Progenitor cell of endocrine pancreas (in vitro differentiated cells): ENCODE data around the gene EPB41L4B. TPM values are rescaled to one million over a fixed set of nuclear protein-coding genes. Genes with fewer than 3 reads are reported as not detected.

Source experiments
- DNase-seq: peaks from one replicate; pipeline ENCODE4 v3.0.0; 2021; ENCODE audit warnings: low spot score; ENCODE audit not compliant: unreplicated experiment
- H3K27ac Mint-ChIP-seq: 2 replicates; pipeline ENCODE4 v1.8.0; 2021; ENCODE audit warnings: mild to moderate bottlenecking, moderate library complexity, mixed read lengths
- H3K27me3 Mint-ChIP-seq: 2 replicates; pipeline ENCODE4 v1.8.0; 2021; ENCODE audit warnings: mixed read lengths
- H3K36me3 Mint-ChIP-seq: 2 replicates; pipeline ENCODE4 v1.8.0; 2022; ENCODE audit warnings: mixed read lengths; ENCODE audit not compliant: insufficient read depth
- H3K4me1 Mint-ChIP-seq: 2 replicates; pipeline ENCODE4 v1.8.0; 2021; ENCODE audit warnings: low read depth, mixed read lengths
- H3K4me3 Mint-ChIP-seq: 2 replicates; pipeline ENCODE4 v1.8.0; 2021; ENCODE audit warnings: low read depth, mild to moderate bottlenecking, moderate library complexity, mixed read lengths
- H3K9me3 Mint-ChIP-seq: 2 replicates; pipeline ENCODE4 v1.8.0; 2021; ENCODE audit warnings: low read depth, mixed read lengths
- CTCF ChIP-seq: fragments of 200-600 bp; sonication (generic); IDR thresholded peaks from one replicate; pipeline ENCODE4 v1.5.0; 2021; ENCODE audit warnings: antibody characterized with exemption, mild to moderate bottlenecking; ENCODE audit not compliant: unreplicated experiment
- total RNA-seq: library from RNA; stranded (reverse); gene quantifications from 2 replicates; pipeline ENCODE4 v1.2.1, GENCODE V29; 2021

Gene EPB41L4B
- total RNA-seq, 1 donor from 2014 or later: 7.7 TPM

- Mint-ChIP-seq H3K4me1 (peaks cover 26% of the 10 kb centered on the region), H3K27ac (no peak overlapping the region), H3K9me3 (no peaks in the 10 kb centered on the region), H3K4me3 (no peak overlapping the region), H3K36me3 (no peaks in the 10 kb centered on the region), H3K27me3 (no peaks in the 10 kb centered on the region)
- TF ChIP-seq CTCF: no peak
- DNase-seq: no peak
Measured at GRCh38 chr9:109247228-109247627, 73.6 kb downstream of the EPB41L4B start.

- no peaks in the 10 kb centered on the region for H3K36me3 Mint-ChIP-seq
- no peak for DNase-seq
- no peaks in the 10 kb centered on the region for H3K9me3 Mint-ChIP-seq
- no peak overlapping the region for H3K27ac Mint-ChIP-seq
- no peak overlapping the region for H3K4me3 Mint-ChIP-seq
- H3K4me1 Mint-ChIP-seq: peaks cover 21% of the 10 kb centered on the region
- no peaks in the 10 kb centered on the region for H3K27me3 Mint-ChIP-seq
- TF ChIP-seq CTCF: no peak
Measured at GRCh38 chr9:109246533-109246932, 74.3 kb downstream of the EPB41L4B start.

GRCh38 chr9:109245310-109245897, 75.5 kb downstream of the EPB41L4B start:
- no peak for DNase-seq
- TF ChIP-seq CTCF: no peak
- Mint-ChIP-seq H3K36me3 (peaks cover 2% of the 10 kb centered on the region), H3K4me1 (peaks cover 12% of the 10 kb centered on the region), H3K4me3 (no peak overlapping the region), H3K27me3 (no peaks in the 10 kb centered on the region), H3K9me3 (no peaks in the 10 kb centered on the region), H3K27ac (no peak overlapping the region)

- Mint-ChIP-seq H3K4me1 (peaks cover 9% of the 10 kb centered on the region), H3K4me3 (no peak overlapping the region), H3K27ac (no peak overlapping the region), H3K27me3 (no peaks in the 10 kb centered on the region), H3K9me3 (no peaks in the 10 kb centered on the region), H3K36me3 (peaks cover 4% of the 10 kb centered on the region)
- peak; percentile 69 for DNase-seq
- peak; percentile 95 for TF ChIP-seq CTCF
Measured at GRCh38 chr9:109244179-109245132, 76.4 kb downstream of the EPB41L4B start.

GRCh38 chr9:109242741-109243140, 78.1 kb downstream of the EPB41L4B start:
- Mint-ChIP-seq H3K27ac (no peak overlapping the region), H3K36me3 (peaks cover 9% of the 10 kb centered on the region), H3K4me3 (no peak overlapping the region), H3K4me1 (peaks cover 3% of the 10 kb centered on the region), H3K9me3 (no peaks in the 10 kb centered on the region), H3K27me3 (no peaks in the 10 kb centered on the region)
- no peak for TF ChIP-seq CTCF
- DNase-seq: no peak
